ENCODE results near the gene CASK.

Gene CASK

GRCh38 chrX:41588271-41588670, 335.1 kb downstream of the CASK start:
- DNase-seq: no peak

GRCh38 chrX:41580423-41581064, 342.8 kb downstream of the CASK start:
- DNase-seq: no peak

- no peak for DNase-seq
Measured at GRCh38 chrX:41563876-41564275, 359.5 kb downstream of the CASK start.

- DNase-seq: peak in 2 of 58 donors; percentile 1 to 10
Measured at GRCh38 chrX:41561045-41561444, 362.3 kb downstream of the CASK start.

GRCh38 chrX:41559235-41560052, 363.9 kb downstream of the CASK start:
- DNase-seq: peak in 2 of 58 donors; percentile 0

- no peak for DNase-seq
Measured at GRCh38 chrX:41558531-41558930, 364.8 kb downstream of the CASK start.

GRCh38 chrX:41556958-41557357, 366.4 kb downstream of the CASK start:
- DNase-seq: no peak

GRCh38 chrX:41553688-41554087, 369.7 kb downstream of the CASK start:
- DNase-seq: no peak

- no peak for DNase-seq
Measured at GRCh38 chrX:41548411-41548810, 374.9 kb downstream of the CASK start.

- DNase-seq: no peak
Measured at GRCh38 chrX:41543668-41544067, 379.7 kb downstream of the CASK start.

- DNase-seq: no peak
Measured at GRCh38 chrX:41543025-41543424, 380.3 kb downstream of the CASK start.

- DNase-seq: no peak
Measured at GRCh38 chrX:41542536-41542935, 380.8 kb downstream of the CASK start.

GRCh38 chrX:41542135-41542534, 381.2 kb downstream of the CASK start:
- no peak for DNase-seq

GRCh38 chrX:41541386-41541785, 382.0 kb downstream of the CASK start:
- DNase-seq: no peak

GRCh38 chrX:41538707-41539106, 384.6 kb downstream of the CASK start:
- no peak for DNase-seq

GRCh38 chrX:41530085-41530484, 393.3 kb downstream of the CASK start:
- no peak for DNase-seq

GRCh38 chrX:41529221-41529620, 394.1 kb downstream of the CASK start:
- DNase-seq: no peak

- DNase-seq: no peak
Measured at GRCh38 chrX:41528784-41529183, 394.6 kb downstream of the CASK start.

- no peak for DNase-seq
Measured at GRCh38 chrX:41526925-41527324, 396.4 kb downstream of the CASK start.

GRCh38 chrX:41526271-41526670, 397.1 kb downstream of the CASK start:
- no peak for DNase-seq

GRCh38 chrX:41522671-41523070, 400.7 kb downstream of the CASK start:
- DNase-seq: peak in 4 of 58 donors; percentile 0 to 36 (median 9)

GRCh38 chrX:41522081-41522480, 401.3 kb downstream of the CASK start:
- DNase-seq: peak in 35 of 58 donors; percentile 0 to 43 (median 12)

- no peak for DNase-seq
Measured at GRCh38 chrX:41519468-41519867, 403.9 kb downstream of the CASK start.

Measured in anterior cingulate cortex (tissue), 58 donors.